DMS53 (cell line): Measurements from ENCODE around the gene RBM18.

Experiments used
- DNase-seq: peaks from one replicate; lab custom pipeline; 2025; lab: John Stamatoyannopoulos, UW

RBM18 gene

GRCh38 chr9:122221183-122221811 lies 43.3 kb downstream of the RBM18 start:
- peak; percentile 25 for DNase-seq

GRCh38 chr9:122220673-122221182 lies 43.9 kb downstream of the RBM18 start:
- no peak for DNase-seq

GRCh38 chr9:122219856-122220672 lies 44.6 kb downstream of the RBM18 start:
- peak; percentile 50 for DNase-seq

- DNase-seq, result peak; percentile 41
These were observed 45.4 kb downstream of the RBM18 start for GRCh38 chr9:122218935-122219855.

- peak; percentile 71 for DNase-seq
These were observed 46.3 kb downstream of the RBM18 start for GRCh38 chr9:122218071-122218934.

- peak; percentile 63 for DNase-seq
These were observed 47.0 kb downstream of the RBM18 start for GRCh38 chr9:122217640-122218039.

- no peak for DNase-seq
These were observed 47.7 kb downstream of the RBM18 start for GRCh38 chr9:122216798-122217418.

GRCh38 chr9:122216138-122216797 lies 48.4 kb downstream of the RBM18 start:
- DNase-seq, result no peak

GRCh38 chr9:122215663-122216062 lies 49.0 kb downstream of the RBM18 start:
- DNase-seq, result no peak

GRCh38 chr9:122214507-122214906 lies 50.1 kb downstream of the RBM18 start:
- no peak for DNase-seq

GRCh38 chr9:122213589-122214413 lies 50.8 kb downstream of the RBM18 start:
- peak; percentile 96 for DNase-seq

- DNase-seq, result no peak
These were observed 51.5 kb downstream of the RBM18 start for GRCh38 chr9:122213102-122213588.

GRCh38 chr9:122212473-122213004 lies 52.1 kb downstream of the RBM18 start:
- DNase-seq, result no peak

GRCh38 chr9:122209451-122209850 lies 55.2 kb downstream of the RBM18 start:
- no peak for DNase-seq

- DNase-seq, result no peak
These were observed 57.5 kb downstream of the RBM18 start for GRCh38 chr9:122207096-122207495.

GRCh38 chr9:122206118-122207046 lies 58.3 kb downstream of the RBM18 start:
- no peak for DNase-seq

- DNase-seq, result no peak
These were observed 59.5 kb downstream of the RBM18 start for GRCh38 chr9:122205176-122205575.

GRCh38 chr9:122204491-122204890 lies 60.1 kb downstream of the RBM18 start:
- DNase-seq, result no peak
